HCT116 (cell line): ENCODE data around the gene DPP4. TPM values are rescaled to one million over a fixed set of nuclear protein-coding genes. Genes with fewer than 3 reads are reported as not detected.

Source experiments
- ATAC-seq: fragments of 200-7000 bp; cut with Tn5 transposase; 2 replicates; pipeline ENCODE4 v1.9.1; 2020; ENCODE audit warnings: mild to moderate bottlenecking, moderate library complexity
- BruUV-seq: library from RNA; stranded (reverse); fragments of 400-500 nt; replicated peaks from 2 replicates; lab custom pipeline; 2021; lab: Mats Ljungman, UMichigan
- CTCF ChIA-PET: fragments of 300-600 bp; sonication (Branson Sonifier 250); formaldehyde crosslinking; loops from one replicate; lab custom pipeline; 2021; ENCODE audit warnings: antibody characterized with exemption; lab: Charles Lee
- POLR2A ChIA-PET: fragments of 300-600, 350-600 bp; sonication (Branson Sonifier 250); formaldehyde crosslinking; loops from one replicate; lab custom pipeline; 2021; ENCODE audit warnings: antibody characterized with exemption; lab: Charles Lee
- RAD21 ChIA-PET, 2 experiments: fragments of 300-600 bp; sonication (Branson Sonifier 250); formaldehyde crosslinking; loops; one replicate each; lab custom pipeline; 2023; ENCODE audit warnings: low total read pairs in 2 of 2; ENCODE audit not compliant: uncharacterized antibody in 2 of 2, unreplicated experiment in 2 of 2, low non-redundant PET in 1 of 2; lab: Charles Lee
- DNase-seq: peaks from one replicate; pipeline ENCODE4 v3.0.0-alpha.2; 2010; ENCODE audit warnings: low read depth, low spot score
- H2AFZ ChIP-seq: fragments of 200-600 bp; shearing (Covaris generic), sonication (generic); 2 replicates; pipeline ENCODE4 v1.6.1; 2017; ENCODE audit warnings: low read depth, mixed run types, mixed read lengths, antibody characterized with exemption, low read length; ENCODE audit not compliant: poor library complexity, severe bottlenecking
- H3K27ac ChIP-seq: 2 replicates; pipeline ENCODE4 v1.5.1; 2012; ENCODE audit warnings: low read depth, low read length
- H3K27me3 ChIP-seq: fragments of 200-600 bp; sonication (generic); 2 replicates; pipeline ENCODE4 v1.6.1; 2016; ENCODE audit warnings: mixed run types, low read length, mixed read lengths; ENCODE audit not compliant: insufficient read depth
- H3K36me3 ChIP-seq, 2 experiments: fragments of 200-500 bp in 1 of 2; fragments of 200-600 bp in 1 of 2; sonication (Bioruptor generic) in 1 of 2; sonication (generic) in 1 of 2; 2 replicates each; pipeline versions ENCODE4 v1.5.1 to v1.6.1; 2014 to 2016; ENCODE audit warnings: low read length in 2 of 2, inconsistent platforms in 1 of 2, mixed read lengths in 1 of 2, mixed run types in 1 of 2; ENCODE audit not compliant: insufficient read depth in 2 of 2, control insufficient read depth in 1 of 2
- H3K4me1 ChIP-seq, 2 experiments: fragments of 200-600 bp in 1 of 2; sonication (generic) in 1 of 2; 2 replicates each; pipeline versions ENCODE4 v1.5.1 to v1.6.1; 2012 to 2017; ENCODE audit warnings: low read length in 2 of 2, inconsistent platforms in 1 of 2, mild to moderate bottlenecking in 1 of 2, mixed read lengths in 1 of 2, mixed run types in 1 of 2, moderate library complexity in 1 of 2; ENCODE audit not compliant: insufficient read depth in 2 of 2, control insufficient read depth in 1 of 2
- H3K4me2 ChIP-seq: fragments of 200-600 bp; sonication (generic); 2 replicates; pipeline ENCODE4 v1.6.1; 2017; ENCODE audit warnings: mixed run types, low read length, mixed read lengths
- H3K4me3 ChIP-seq, 2 experiments: fragments of 200-600 bp in 1 of 2; sonication (generic) in 1 of 2; replicated peaks in 1 of 2; 2 replicates each; pipeline ENCODE4 v1.5.1; 2011 to 2016; ENCODE audit warnings: low read length in 2 of 2, control low read depth in 1 of 2, low read depth in 1 of 2, mild to moderate bottlenecking in 1 of 2, mixed read lengths in 1 of 2, mixed run types in 1 of 2
- H3K79me2 ChIP-seq: fragments of 200-600 bp; sonication (generic); 2 replicates; pipeline ENCODE4 v1.6.1; 2017; ENCODE audit warnings: mild to moderate bottlenecking, mixed run types, low read length, moderate library complexity, mixed read lengths; ENCODE audit not compliant: insufficient read depth
- H3K9ac ChIP-seq: fragments of 200-600 bp; sonication (generic); 2 replicates; pipeline ENCODE4 v1.6.1; 2016; ENCODE audit warnings: low read length, mixed read lengths
- H3K9me2 ChIP-seq: fragments of 200-600 bp; sonication (generic), shearing (Covaris generic); 2 replicates; pipeline ENCODE4 v1.6.1; 2017; ENCODE audit warnings: mixed run types, mild to moderate bottlenecking, moderate library complexity; ENCODE audit not compliant: insufficient read depth
- H3K9me3 ChIP-seq, 2 experiments: fragments of 200-500 bp in 1 of 2; fragments of 200-600 bp in 1 of 2; sonication (Bioruptor generic) in 1 of 2; sonication (generic) in 1 of 2; 2 replicates each; pipeline ENCODE4 v1.6.1; 2014 to 2017; ENCODE audit warnings: low read length in 2 of 2, mixed read lengths in 2 of 2, inconsistent platforms in 1 of 2, low read depth in 1 of 2, mild to moderate bottlenecking in 1 of 2, mixed run types in 1 of 2, moderate library complexity in 1 of 2; ENCODE audit not compliant: control insufficient read depth in 1 of 2, insufficient read depth in 1 of 2
- H4K20me1 ChIP-seq: fragments of 200-600 bp; sonication (generic), shearing (Covaris generic); 2 replicates; pipeline ENCODE4 v1.6.1; 2017; ENCODE audit warnings: mixed run types, mild to moderate bottlenecking, moderate library complexity; ENCODE audit not compliant: insufficient read depth
- CBX3 ChIP-seq: IDR thresholded peaks from 2 replicates; pipeline ENCODE4 v1.6.1; 2012; ENCODE audit warnings: low read depth
- CEBPB ChIP-seq: IDR thresholded peaks from 2 replicates; pipeline ENCODE4 v1.6.1; 2012; ENCODE audit warnings: low read depth
- EGR1 ChIP-seq: IDR thresholded peaks from 2 replicates; pipeline ENCODE4 v1.6.1; 2012; ENCODE audit warnings: low read depth
- ELF1 ChIP-seq: IDR thresholded peaks from 2 replicates; pipeline ENCODE4 v1.6.1; 2012; ENCODE audit warnings: low read depth, borderline replicate concordance
- EZH2 ChIP-seq: fragments of 200-600 bp; sonication (generic); IDR thresholded peaks from 2 replicates; pipeline ENCODE4 v1.6.1; 2017; ENCODE audit warnings: antibody characterized with exemption, mixed run types
- EZH2phosphoT487 ChIP-seq: fragments of 200-600 bp; IDR thresholded peaks from 2 replicates; pipeline ENCODE4 v1.6.1; 2018; ENCODE audit warnings: antibody characterized with exemption, borderline replicate concordance
- FOSL1 ChIP-seq: IDR thresholded peaks from 2 replicates; pipeline ENCODE4 v1.6.1; 2012; ENCODE audit warnings: low read depth
- POLR2A ChIP-seq: IDR thresholded peaks from 2 replicates; pipeline ENCODE4 v1.7.0; 2011; ENCODE audit warnings: borderline replicate concordance; ENCODE audit not compliant: insufficient read depth, insufficient read length; ENCODE audit errors: extremely low read depth
- RAD21 ChIP-seq: IDR thresholded peaks from 2 replicates; pipeline ENCODE4 v1.6.1; 2012; ENCODE audit warnings: low read depth, mild to moderate bottlenecking
- SIN3A ChIP-seq: IDR thresholded peaks from 2 replicates; pipeline ENCODE4 v1.6.1; 2012; ENCODE audit warnings: low read depth
- SP1 ChIP-seq: IDR thresholded peaks from 2 replicates; pipeline ENCODE4 v1.6.1; 2012; ENCODE audit warnings: low read depth
- YY1 ChIP-seq: IDR thresholded peaks from 2 replicates; pipeline ENCODE4 v1.6.1; 2011; ENCODE audit warnings: low read length, low read depth, moderate library complexity, mild to moderate bottlenecking; ENCODE audit not compliant: insufficient replicate concordance; ENCODE audit errors: extremely low read depth
- ZFX ChIP-seq: fragments of 450-650 bp; IDR thresholded peaks from 2 replicates; pipeline ENCODE4 v1.6.1; 2017
- intact Hi-C: fragments of 100-400 bp; cut with micrococcal nuclease; formaldehyde crosslinking; loops from 2 replicates; pipeline ENCODE4 v1.10.0; 2022
- total RNA-seq: library from RNA; stranded (reverse); gene quantifications from one replicate; pipeline ENCODE4 v1.2.1, GENCODE V29; 2021; ENCODE audit not compliant: unreplicated experiment
- TF ChIP-seq, protein P1 (sequence below), 3 experiments: fragments of 200-600 bp in 1 of 3; sonication (generic) in 1 of 3; IDR thresholded peaks in 2 of 3; conservative IDR thresholded peaks in 1 of 3; 2 replicates each; pipeline ENCODE4 v1.5.1; 2012 to 2017; ENCODE audit warnings: low read depth in 2 of 3, low read length in 2 of 3, antibody characterized with exemption in 1 of 3, borderline replicate concordance in 1 of 3, control low read depth in 1 of 3, mild to moderate bottlenecking in 1 of 3, mixed read lengths in 1 of 3, mixed run types in 1 of 3, moderate library complexity in 1 of 3; ENCODE audit not compliant: insufficient read depth in 1 of 3
- TF ChIP-seq, protein P2 (sequence below): IDR thresholded peaks from 2 replicates; pipeline ENCODE4 v1.6.1; 2012
- TF ChIP-seq, protein P3 (sequence below): IDR thresholded peaks from 2 replicates; pipeline ENCODE4 v1.6.1; 2012; ENCODE audit warnings: low read depth
- TF ChIP-seq, protein P4 (sequence below): IDR thresholded peaks from 2 replicates; pipeline ENCODE4 v1.6.1; 2012

Gene DPP4
- total RNA-seq, 1 experiment from 2014 or later, result 3.6 TPM

DNA sequence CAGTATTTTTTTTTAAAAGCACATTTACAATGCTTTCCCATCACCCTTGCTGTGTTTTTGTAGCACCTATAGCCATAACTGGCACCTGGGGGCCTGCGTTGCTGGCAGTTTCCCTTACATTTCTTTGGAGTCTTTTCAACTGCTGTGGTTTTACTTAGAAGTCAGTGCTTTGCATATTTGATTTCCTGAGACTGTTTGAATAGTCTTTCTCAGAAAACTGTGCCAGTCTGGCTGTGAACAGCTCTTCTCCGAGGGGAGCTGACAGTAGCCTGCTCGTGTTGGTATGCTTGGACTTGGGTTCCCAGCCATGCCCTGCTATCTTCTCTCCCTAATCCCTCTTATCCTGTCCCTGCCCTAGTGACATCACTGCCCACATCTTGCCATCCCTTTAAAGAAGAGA, 81.5 kb downstream of the DPP4 start (continued):
- TF ChIP-seq, protein P1, sequence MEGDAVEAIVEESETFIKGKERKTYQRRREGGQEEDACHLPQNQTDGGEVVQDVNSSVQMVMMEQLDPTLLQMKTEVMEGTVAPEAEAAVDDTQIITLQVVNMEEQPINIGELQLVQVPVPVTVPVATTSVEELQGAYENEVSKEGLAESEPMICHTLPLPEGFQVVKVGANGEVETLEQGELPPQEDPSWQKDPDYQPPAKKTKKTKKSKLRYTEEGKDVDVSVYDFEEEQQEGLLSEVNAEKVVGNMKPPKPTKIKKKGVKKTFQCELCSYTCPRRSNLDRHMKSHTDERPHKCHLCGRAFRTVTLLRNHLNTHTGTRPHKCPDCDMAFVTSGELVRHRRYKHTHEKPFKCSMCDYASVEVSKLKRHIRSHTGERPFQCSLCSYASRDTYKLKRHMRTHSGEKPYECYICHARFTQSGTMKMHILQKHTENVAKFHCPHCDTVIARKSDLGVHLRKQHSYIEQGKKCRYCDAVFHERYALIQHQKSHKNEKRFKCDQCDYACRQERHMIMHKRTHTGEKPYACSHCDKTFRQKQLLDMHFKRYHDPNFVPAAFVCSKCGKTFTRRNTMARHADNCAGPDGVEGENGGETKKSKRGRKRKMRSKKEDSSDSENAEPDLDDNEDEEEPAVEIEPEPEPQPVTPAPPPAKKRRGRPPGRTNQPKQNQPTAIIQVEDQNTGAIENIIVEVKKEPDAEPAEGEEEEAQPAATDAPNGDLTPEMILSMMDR (IDR thresholded peaks at IDR 0.05 in 2 of 3, conservative IDR thresholded peaks at IDR 0.05 in 1 of 3; ENCODE audit: borderline replicate concordance in 1 of 3, insufficient read depth in 1 of 3, low read depth in 2 of 3, low read length in 2 of 3), result no peak
- TF ChIP-seq EZH2phosphoT487 (no peak), EGR1 (no peak), FOSL1 (no peak)

DNA sequence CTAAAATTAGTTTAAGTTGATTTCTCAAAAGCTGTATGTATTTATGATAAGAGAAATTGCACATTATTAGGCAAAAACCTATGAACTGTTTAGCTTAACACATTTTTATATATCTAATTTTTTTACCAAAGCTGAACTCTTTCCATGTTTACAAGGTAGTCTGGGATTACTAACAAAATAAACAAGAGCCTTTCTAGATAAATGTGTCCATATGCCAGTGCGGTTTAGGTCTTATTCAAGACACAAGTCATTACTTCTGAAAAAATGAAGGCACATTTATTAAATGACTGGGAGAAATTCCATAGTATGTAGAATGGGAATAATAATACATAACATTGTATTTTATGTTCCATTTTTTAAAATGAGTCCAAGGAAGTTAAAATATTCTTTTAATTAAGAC, 82.0 kb downstream of the DPP4 start:
- intact Hi-C loops, result no loop called here
- ChIA-PET POLR2A (interaction anchor here (0.7 kb wide), 1 partner anchor 29 kb away, joined by 3 read pairs; no protein-coding TSS in a partner anchor), RAD21 (interaction anchor here in 1 of 2 experiments (0.7 kb wide), 1 partner anchor 307 kb away, joined by 4 read pairs; no protein-coding TSS in a partner anchor)

More for the DNA sequence above, 82.0 kb downstream of the DPP4 start:
- Histone ChIP-seq H3K79me2 (no peaks in the 10 kb centered on the region), H3K4me2 (no peak overlapping the region), H3K27ac (no peak overlapping the region), H3K4me1 (peaks cover 0 to 8% of the 10 kb centered on the region in 2 experiments; a peak in 2 of 4 replicates), H2AFZ (no peak overlapping the region), H3K27me3 (no peaks in the 10 kb centered on the region), H4K20me1 (no peaks in the 10 kb centered on the region), H3K9ac (no peak overlapping the region), H3K9me2 (no peaks in the 10 kb centered on the region), H3K36me3 (no peaks in the 10 kb centered on the region), H3K4me3 (no peak overlapping the region), H3K9me3 (no peaks in the 10 kb centered on the region)
- TF ChIP-seq POLR2A (no peak), FOSL1 (no peak), EZH2 (no peak), ELF1 (no peak), ZFX (no peak), YY1 (no peak), CEBPB (no peak), SP1 (no peak), RAD21 (no peak), CBX3 (no peak), SIN3A (no peak)
- TF ChIP-seq, protein P2, sequence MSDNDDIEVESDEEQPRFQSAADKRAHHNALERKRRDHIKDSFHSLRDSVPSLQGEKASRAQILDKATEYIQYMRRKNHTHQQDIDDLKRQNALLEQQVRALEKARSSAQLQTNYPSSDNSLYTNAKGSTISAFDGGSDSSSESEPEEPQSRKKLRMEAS, result no peak
- TF ChIP-seq, protein P3, sequence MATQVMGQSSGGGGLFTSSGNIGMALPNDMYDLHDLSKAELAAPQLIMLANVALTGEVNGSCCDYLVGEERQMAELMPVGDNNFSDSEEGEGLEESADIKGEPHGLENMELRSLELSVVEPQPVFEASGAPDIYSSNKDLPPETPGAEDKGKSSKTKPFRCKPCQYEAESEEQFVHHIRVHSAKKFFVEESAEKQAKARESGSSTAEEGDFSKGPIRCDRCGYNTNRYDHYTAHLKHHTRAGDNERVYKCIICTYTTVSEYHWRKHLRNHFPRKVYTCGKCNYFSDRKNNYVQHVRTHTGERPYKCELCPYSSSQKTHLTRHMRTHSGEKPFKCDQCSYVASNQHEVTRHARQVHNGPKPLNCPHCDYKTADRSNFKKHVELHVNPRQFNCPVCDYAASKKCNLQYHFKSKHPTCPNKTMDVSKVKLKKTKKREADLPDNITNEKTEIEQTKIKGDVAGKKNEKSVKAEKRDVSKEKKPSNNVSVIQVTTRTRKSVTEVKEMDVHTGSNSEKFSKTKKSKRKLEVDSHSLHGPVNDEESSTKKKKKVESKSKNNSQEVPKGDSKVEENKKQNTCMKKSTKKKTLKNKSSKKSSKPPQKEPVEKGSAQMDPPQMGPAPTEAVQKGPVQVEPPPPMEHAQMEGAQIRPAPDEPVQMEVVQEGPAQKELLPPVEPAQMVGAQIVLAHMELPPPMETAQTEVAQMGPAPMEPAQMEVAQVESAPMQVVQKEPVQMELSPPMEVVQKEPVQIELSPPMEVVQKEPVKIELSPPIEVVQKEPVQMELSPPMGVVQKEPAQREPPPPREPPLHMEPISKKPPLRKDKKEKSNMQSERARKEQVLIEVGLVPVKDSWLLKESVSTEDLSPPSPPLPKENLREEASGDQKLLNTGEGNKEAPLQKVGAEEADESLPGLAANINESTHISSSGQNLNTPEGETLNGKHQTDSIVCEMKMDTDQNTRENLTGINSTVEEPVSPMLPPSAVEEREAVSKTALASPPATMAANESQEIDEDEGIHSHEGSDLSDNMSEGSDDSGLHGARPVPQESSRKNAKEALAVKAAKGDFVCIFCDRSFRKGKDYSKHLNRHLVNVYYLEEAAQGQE, result no peak
- TF ChIP-seq, protein P4, sequence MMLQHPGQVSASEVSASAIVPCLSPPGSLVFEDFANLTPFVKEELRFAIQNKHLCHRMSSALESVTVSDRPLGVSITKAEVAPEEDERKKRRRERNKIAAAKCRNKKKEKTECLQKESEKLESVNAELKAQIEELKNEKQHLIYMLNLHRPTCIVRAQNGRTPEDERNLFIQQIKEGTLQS, result no peak
- CTCF ChIA-PET, result no interaction called here
- BruUV-seq, result no TSS peak
- DNase-seq, result no peak
- ATAC-seq, result no peak
